HEK293 (cell line): ENCODE results near the gene MARCHF10.

ENCODE experiments used
- CTCF ChIA-PET: fragments of 350-600 bp; formaldehyde crosslinking; extraction: SDS; loops from one replicate; lab custom pipeline; 2021; ENCODE audit warnings: antibody characterized with exemption; lab: Yijun Ruan, JAX
- POLR2A ChIA-PET: fragments of 300-600 bp; formaldehyde crosslinking; extraction: SDS; loops from one replicate; lab custom pipeline; 2020; ENCODE audit warnings: antibody characterized with exemption, inconsistent platforms; lab: Yijun Ruan, JAX
- H3K27ac ChIP-seq: fragments of 200-500 bp; sonication (Bioruptor generic); 2 replicates; pipeline ENCODE4 v1.5.1; 2014; ENCODE audit warnings: low read depth, low read length, control low read depth, inconsistent platforms; ENCODE audit errors: extremely low read depth
- H3K36me3 ChIP-seq, 2 experiments: fragments of 200-500 bp in 1 of 2; sonication (Bioruptor generic) in 1 of 2; 1 replicate in 1 of 2; 2 replicates in 1 of 2; pipeline ENCODE4 v1.5.1; 2014 to 2017; ENCODE audit warnings: inconsistent platforms in 2 of 2, low read length in 2 of 2; ENCODE audit not compliant: control insufficient read depth in 2 of 2, insufficient read depth in 1 of 2
- H3K4me1 ChIP-seq: fragments of 200-500 bp; sonication (Bioruptor generic); 2 replicates; pipeline ENCODE4 v1.5.1; 2014; ENCODE audit warnings: mild to moderate bottlenecking, low read length, inconsistent platforms; ENCODE audit not compliant: control insufficient read depth, insufficient read depth
- H3K4me3 ChIP-seq: 2 replicates; pipeline ENCODE4 v1.5.1; 2011; ENCODE audit warnings: low read depth, mild to moderate bottlenecking, control low read depth, low read length, moderate library complexity
- H3K9me3 ChIP-seq: fragments of 200-500 bp; sonication (Bioruptor generic); 2 replicates; pipeline ENCODE4 v1.5.1; 2014; ENCODE audit warnings: low read depth, low read length, inconsistent platforms; ENCODE audit not compliant: control insufficient read depth, insufficient read depth
- HOXC10 ChIP-seq: sonication (generic); formaldehyde crosslinking; IDR thresholded peaks from 2 replicates; pipeline ENCODE4 v1.8.1; 2023; ENCODE audit warnings: mild to moderate bottlenecking, missing genetic modification reagents
- KLF7 ChIP-seq: fragments of 450-650 bp; formaldehyde crosslinking; IDR thresholded peaks from 2 replicates; pipeline ENCODE4 v1.5.1; 2016; ENCODE audit warnings: missing biosample characterization, missing genetic modification characterization, borderline replicate concordance
- MYNN ChIP-seq: fragments of 450-650 bp; formaldehyde crosslinking; IDR thresholded peaks from 2 replicates; pipeline ENCODE4 v1.5.1; 2016; ENCODE audit warnings: missing biosample characterization, missing genetic modification characterization, borderline replicate concordance
- PRDM1 ChIP-seq: fragments of 450-650 bp; formaldehyde crosslinking; IDR thresholded peaks from 2 replicates; pipeline ENCODE4; 2016; ENCODE audit warnings: missing biosample characterization, missing genetic modification characterization
- ZBTB11 ChIP-seq: fragments of 450-650 bp; formaldehyde crosslinking; conservative IDR thresholded peaks from 2 replicates; pipeline ENCODE4 v1.5.1; 2016; ENCODE audit warnings: low read depth, missing biosample characterization, missing genetic modification characterization
- ZBTB26 ChIP-seq: fragments of 450-650 bp; formaldehyde crosslinking; optimal IDR thresholded peaks from 2 replicates; pipeline ENCODE3; 2016; ENCODE audit warnings: missing biosample characterization, mild to moderate bottlenecking, missing genetic modification characterization
- ZEB2 ChIP-seq: fragments of 450-650 bp; formaldehyde crosslinking; IDR thresholded peaks from 2 replicates; pipeline ENCODE4 v1.5.1; 2016; ENCODE audit warnings: missing biosample characterization, missing genetic modification characterization
- ZFP41 ChIP-seq: fragments of 450-650 bp; formaldehyde crosslinking; IDR thresholded peaks from 2 replicates; pipeline ENCODE4 v1.5.1; 2016; ENCODE audit warnings: missing biosample characterization, missing genetic modification characterization, borderline replicate concordance
- ZNF132 ChIP-seq: fragments of 450-650 bp; formaldehyde crosslinking; IDR thresholded peaks from 2 replicates; pipeline ENCODE4 v1.5.1; 2017; ENCODE audit warnings: missing biosample characterization, missing genetic modification characterization, borderline replicate concordance
- ZNF140 ChIP-seq: fragments of 450-650 bp; formaldehyde crosslinking; IDR thresholded peaks from 2 replicates; pipeline ENCODE4 v1.5.1; 2016; ENCODE audit warnings: missing biosample characterization, missing genetic modification characterization
- ZNF146 ChIP-seq: fragments of 450-650 bp; formaldehyde crosslinking; IDR thresholded peaks from 2 replicates; pipeline ENCODE4 v1.5.1; 2016; ENCODE audit warnings: missing biosample characterization, missing genetic modification characterization
- ZNF157 ChIP-seq: fragments of 450-650 bp; formaldehyde crosslinking; IDR thresholded peaks from 2 replicates; pipeline ENCODE4 v1.5.1; 2016; ENCODE audit warnings: missing biosample characterization, missing genetic modification characterization
- ZNF175 ChIP-seq: fragments of 450-650 bp; formaldehyde crosslinking; IDR thresholded peaks from 2 replicates; pipeline ENCODE4 v1.5.1; 2016; ENCODE audit warnings: missing biosample characterization, missing genetic modification characterization
- ZNF184 ChIP-seq: fragments of 450-650 bp; IDR thresholded peaks from 2 replicates; pipeline ENCODE4 v1.5.1; 2018; ENCODE audit warnings: missing biosample characterization, mild to moderate bottlenecking, missing genetic modification characterization
- ZNF202 ChIP-seq: fragments of 450-650 bp; formaldehyde crosslinking; IDR thresholded peaks from 2 replicates; pipeline ENCODE4 v1.5.1; 2016; ENCODE audit warnings: missing biosample characterization, missing genetic modification characterization, borderline replicate concordance
- ZNF366 ChIP-seq: fragments of 450-650 bp; formaldehyde crosslinking; conservative IDR thresholded peaks from 2 replicates; pipeline ENCODE4 v1.5.1; 2016; ENCODE audit warnings: missing biosample characterization, missing genetic modification characterization
- ZNF530 ChIP-seq: fragments of 450-650 bp; formaldehyde crosslinking; IDR thresholded peaks from 2 replicates; pipeline ENCODE4 v1.5.1; 2016; ENCODE audit warnings: low read depth, missing biosample characterization, missing genetic modification characterization
- ZNF561 ChIP-seq: fragments of 450-650 bp; IDR thresholded peaks from 2 replicates; pipeline ENCODE4 v1.5.1; 2018; ENCODE audit warnings: missing biosample characterization, missing genetic modification characterization, borderline replicate concordance
- ZNF580 ChIP-seq: fragments of 450-650 bp; formaldehyde crosslinking; IDR thresholded peaks from 2 replicates; pipeline ENCODE4 v1.5.1; 2016; ENCODE audit warnings: missing biosample characterization, missing genetic modification characterization
- ZNF624 ChIP-seq: fragments of 450-650 bp; formaldehyde crosslinking; IDR thresholded peaks from 2 replicates; pipeline ENCODE4 v1.5.1; 2017; ENCODE audit warnings: missing biosample characterization, missing genetic modification characterization
- ZNF776 ChIP-seq: fragments of 450-650 bp; formaldehyde crosslinking; IDR thresholded peaks from 2 replicates; pipeline ENCODE4 v1.5.0; 2017; ENCODE audit warnings: missing biosample characterization, missing genetic modification characterization, borderline replicate concordance

Gene MARCHF10

GRCh38 chr17:62816282-62816839 lies 8.2 kb upstream of the MARCHF10 start:
- no peak for TF ChIP-seq ZBTB26 (tag by site-specific recombination)
- no peaks in the 10 kb centered on the region for H3K9me3 ChIP-seq
- H3K4me1 ChIP-seq: peaks cover 9% of the 10 kb centered on the region; the same call in 1 of the 2 replicates
- H3K4me3 ChIP-seq: no peak overlapping the region
- no peak overlapping the region for H3K27ac ChIP-seq
- no peaks in the 10 kb centered on the region for H3K36me3 ChIP-seq
- POLR2A ChIA-PET: no interaction called here
- CTCF ChIA-PET: interaction anchor here (0.7 kb wide), 1 partner anchor 753 kb away, joined by 3 read pairs; no protein-coding TSS in a partner anchor

- Histone ChIP-seq H3K36me3 (no peaks in the 10 kb centered on the region), H3K4me3 (no peak overlapping the region), H3K27ac (no peak overlapping the region), H3K9me3 (no peaks in the 10 kb centered on the region), H3K4me1 (no peaks in the 10 kb centered on the region; the same call in 1 of the 2 replicates)
- POLR2A ChIA-PET: no interaction called here
- TF ChIP-seq ZNF175 (tag by site-specific recombination) (no peak), ZNF776 (tag by site-specific recombination) (no peak), PRDM1 (tag by site-specific recombination) (peak; percentile 37; the same call in 1 of the 2 replicates), ZNF530 (tag by site-specific recombination) (no peak)
- CTCF ChIA-PET: no interaction called here
These were observed 1.5 kb upstream of the MARCHF10 start for GRCh38 chr17:62809656-62810055.

- CTCF ChIA-PET: interaction anchor here (0.5 kb wide), 1 partner anchor 250 kb away, joined by 3 read pairs; no protein-coding TSS in a partner anchor
- Histone ChIP-seq H3K4me1 (no peaks in the 10 kb centered on the region; the same call in 1 of the 2 replicates), H3K27ac (no peak overlapping the region), H3K9me3 (no peaks in the 10 kb centered on the region), H3K4me3 (peak overlapping the region; percentile 34; the same call in 1 of the 2 replicates), H3K36me3 (no peaks in the 10 kb centered on the region)
- POLR2A ChIA-PET: interaction anchor here (1.4 kb wide), 1 partner anchor 11 kb away, joined by 5 read pairs; no protein-coding TSS in a partner anchor
- TF ChIP-seq MYNN (tag by site-specific recombination) (no peak), KLF7 (tag by site-specific recombination) (no peak), HOXC10 (CRISPR knock-in tag) (no peak), ZNF366 (tag by site-specific recombination) (no peak), ZFP41 (tag by site-specific recombination) (no peak), ZNF140 (no peak), ZNF561 (tag by site-specific recombination) (no peak), ZNF146 (tag by site-specific recombination) (no peak), ZBTB11 (no peak), ZNF157 (no peak), ZNF184 (tag by site-specific recombination) (no peak), ZNF132 (tag by site-specific recombination) (no peak), ZNF580 (tag by site-specific recombination) (no peak), ZBTB26 (tag by site-specific recombination) (no peak), ZEB2 (no peak), ZNF624 (tag by site-specific recombination) (no peak), ZNF202 (tag by site-specific recombination) (no peak)
These were observed 459 bp upstream of the MARCHF10 start for GRCh38 chr17:62808576-62808970.
